ENCODE results near the gene HOXC4. TPM values are rescaled to one million over a fixed set of nuclear protein-coding genes. Genes with fewer than 3 reads are reported as not detected.

Gene HOXC4
- total RNA-seq, 1 donor, result 3.3 TPM

DNA sequence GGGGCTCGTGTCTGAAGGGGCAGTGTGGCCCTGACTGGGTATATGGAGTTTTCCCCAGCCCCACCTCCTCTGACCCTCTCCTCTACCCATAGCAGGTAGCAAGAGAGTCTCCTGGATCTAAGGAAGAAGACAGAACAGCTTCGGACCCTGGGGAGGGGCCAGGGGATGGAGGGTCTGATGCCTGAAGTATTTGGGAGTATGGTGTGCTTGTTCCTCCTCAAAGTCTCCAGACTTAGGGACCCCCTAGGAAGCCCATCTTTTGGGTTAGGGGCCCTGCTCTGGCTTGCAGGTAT, 45.4 kb upstream of the HOXC4 start:
- H3K27ac ChIP-seq (ENCODE audit: low read depth, low read length), result peak overlapping the region; percentile 27
- peak overlapping the region; percentile 74 for H3K4me3 ChIP-seq (ENCODE audit: insufficient read depth, low read length)
- H3K4me1 ChIP-seq (ENCODE audit: insufficient read depth, low read length), result peaks cover 47% of the 10 kb centered on the region
- no peaks in the 10 kb centered on the region for H3K27me3 ChIP-seq (ENCODE audit: insufficient read depth, low read length)
- H3K4me2 ChIP-seq (ENCODE audit: insufficient read depth, low read length), result peak overlapping the region; percentile 63
- peaks cover 75% of the 10 kb centered on the region for H3K79me2 ChIP-seq (ENCODE audit: insufficient read depth, low read length)
- H3K9me3 ChIP-seq (ENCODE audit: low read depth, low read length), result no peaks in the 10 kb centered on the region
- TF ChIP-seq CTCF (IDR thresholded peaks at IDR 0.05; ENCODE audit: extremely low read depth, low read depth, low read length), result no peak
- peaks cover 10% of the 10 kb centered on the region for H4K20me1 ChIP-seq (ENCODE audit: insufficient read depth, low read length)
- no peak for DNase-seq (ENCODE audit: insufficient read length, low spot score, missing footprints)
- H3K36me3 ChIP-seq (ENCODE audit: insufficient read depth, low read length), result no peaks in the 10 kb centered on the region
- no peak overlapping the region for H2AFZ ChIP-seq (ENCODE audit: low read length)

DNA sequence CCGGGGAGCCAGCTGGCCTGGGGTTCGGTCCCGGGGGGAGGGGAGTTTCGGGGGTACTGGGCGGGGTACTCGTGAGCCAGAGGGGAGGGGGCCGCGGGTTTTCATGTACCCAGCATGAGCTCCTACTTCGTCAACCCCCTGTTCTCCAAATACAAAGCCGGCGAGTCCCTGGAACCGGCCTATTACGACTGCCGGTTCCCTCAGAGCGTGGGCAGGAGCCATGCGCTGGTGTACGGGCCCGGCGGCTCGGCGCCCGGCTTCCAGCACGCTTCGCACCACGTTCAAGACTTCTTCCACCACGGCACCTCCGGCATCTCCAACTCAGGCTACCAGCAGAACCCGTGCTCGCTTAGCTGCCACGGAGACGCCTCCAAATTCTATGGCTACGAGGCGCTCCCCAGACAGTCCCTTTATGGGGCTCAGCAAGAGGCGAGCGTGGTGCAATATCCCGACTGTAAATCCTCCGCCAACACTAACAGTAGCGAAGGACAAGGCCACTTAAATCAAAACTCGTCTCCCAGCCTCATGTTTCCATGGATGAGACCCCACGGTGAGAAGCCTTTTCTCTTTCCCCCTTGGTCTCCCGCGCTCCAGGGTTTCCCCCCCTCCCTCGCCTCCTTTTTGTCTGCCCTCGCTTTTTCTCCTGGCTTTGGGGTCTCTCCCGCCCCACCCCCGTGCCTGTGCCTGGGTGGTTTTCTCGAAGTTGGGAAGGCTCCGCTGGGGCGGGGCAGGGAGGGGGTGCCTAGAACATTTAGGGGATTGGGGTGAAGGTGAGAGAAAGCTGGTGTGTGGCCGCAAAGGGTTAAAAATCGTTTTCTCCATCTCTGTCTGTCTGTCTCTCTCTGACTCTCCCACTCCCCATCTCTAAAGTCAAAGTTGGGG, 44.2 kb upstream of the HOXC4 start:
- Histone ChIP-seq H3K9me3 (ENCODE audit: low read depth, low read length) (no peaks in the 10 kb centered on the region), H3K27ac (ENCODE audit: low read depth, low read length) (peak overlapping the region; percentile 54), H3K4me1 (ENCODE audit: insufficient read depth, low read length) (peaks cover 56% of the 10 kb centered on the region), H3K4me2 (ENCODE audit: insufficient read depth, low read length) (peak overlapping the region; percentile 90), H3K4me3 (ENCODE audit: insufficient read depth, low read length) (peak overlapping the region; percentile 74), H3K27me3 (ENCODE audit: insufficient read depth, low read length) (no peaks in the 10 kb centered on the region), H2AFZ (ENCODE audit: low read length) (peak overlapping the region; percentile 56), H3K79me2 (ENCODE audit: insufficient read depth, low read length) (peaks cover 81% of the 10 kb centered on the region), H3K36me3 (ENCODE audit: insufficient read depth, low read length) (no peaks in the 10 kb centered on the region), H4K20me1 (ENCODE audit: insufficient read depth, low read length) (peaks cover 10% of the 10 kb centered on the region)
- DNase-seq (ENCODE audit: insufficient read length, low spot score, missing footprints), result peak; percentile 95
- TF ChIP-seq CTCF (IDR thresholded peaks at IDR 0.05; ENCODE audit: extremely low read depth, low read depth, low read length), result no peak

DNA sequence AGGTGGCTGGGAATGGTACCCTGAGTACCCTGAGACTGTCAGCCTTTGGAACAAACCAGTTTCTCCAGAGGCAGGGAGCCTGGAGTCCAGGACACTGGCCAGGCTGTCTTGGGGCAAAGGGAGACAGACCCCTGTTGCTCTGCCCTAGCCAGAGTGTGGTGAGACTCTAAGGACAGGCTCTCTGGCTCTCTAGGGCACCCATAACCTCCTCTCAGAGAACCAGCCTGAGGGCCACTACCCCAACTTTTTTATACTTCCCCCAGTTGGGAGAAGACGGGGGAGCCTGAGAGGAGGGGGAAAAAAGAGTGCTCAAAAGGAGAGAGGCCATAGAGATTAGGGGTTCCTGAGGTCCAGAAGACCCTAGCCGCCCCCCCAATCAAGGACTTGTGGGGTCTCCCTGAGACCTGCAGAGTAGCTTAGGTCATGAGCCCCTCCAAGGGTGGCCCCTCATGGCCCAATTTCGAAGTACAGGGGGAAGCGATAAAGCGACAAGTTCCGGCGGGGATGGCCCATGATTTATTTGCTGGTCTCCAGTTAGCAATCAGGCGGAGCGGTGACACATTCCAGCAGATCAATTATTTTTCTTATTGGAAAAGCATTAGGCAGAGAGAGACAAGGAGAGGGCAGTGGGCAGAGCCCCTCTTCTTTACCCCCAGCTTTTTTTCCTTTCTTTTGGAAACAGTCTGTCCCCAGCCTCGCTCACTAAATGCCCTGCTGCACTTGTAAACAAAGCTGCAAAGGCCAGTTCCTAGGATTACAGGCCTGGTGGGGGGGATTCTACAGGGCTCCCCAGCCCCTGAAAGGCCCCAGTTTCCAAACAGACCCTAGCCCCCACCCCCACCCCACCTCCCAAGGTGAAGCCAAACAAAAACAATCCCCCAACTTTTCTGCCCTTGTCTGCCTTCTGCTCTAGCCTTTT, 43.3 kb upstream of the HOXC4 start:
- Histone ChIP-seq H3K36me3 (ENCODE audit: insufficient read depth, low read length) (no peaks in the 10 kb centered on the region), H2AFZ (ENCODE audit: low read length) (no peak overlapping the region), H3K4me2 (ENCODE audit: insufficient read depth, low read length) (peak overlapping the region; percentile 90), H3K79me2 (ENCODE audit: insufficient read depth, low read length) (peaks cover 84% of the 10 kb centered on the region), H4K20me1 (ENCODE audit: insufficient read depth, low read length) (peaks cover 10% of the 10 kb centered on the region), H3K27me3 (ENCODE audit: insufficient read depth, low read length) (no peaks in the 10 kb centered on the region), H3K4me3 (ENCODE audit: insufficient read depth, low read length) (peak overlapping the region; percentile 74), H3K4me1 (ENCODE audit: insufficient read depth, low read length) (peaks cover 56% of the 10 kb centered on the region), H3K27ac (ENCODE audit: low read depth, low read length) (peak overlapping the region; percentile 20), H3K9me3 (ENCODE audit: low read depth, low read length) (no peaks in the 10 kb centered on the region)
- DNase-seq (ENCODE audit: insufficient read length, low spot score, missing footprints), result peak; percentile 80
- TF ChIP-seq CTCF (IDR thresholded peaks at IDR 0.05; ENCODE audit: extremely low read depth, low read depth, low read length), result no peak

Data from osteoblast (primary cell).